Adrenal gland (tissue), 12 donors: ENCODE measurements around the gene PMPCA. TPM values are rescaled to one million over a fixed set of nuclear protein-coding genes. Genes with fewer than 3 reads are reported as not detected.

Experiments
- DNase-seq, 7 donors: peaks; one replicate each; pipeline ENCODE4 v3.0.0-alpha.2; 2019 to 2020
- H3K27ac ChIP-seq, 5 donors: fragments of 200-600 bp; sonication (generic) in 4 of 5; 1 replicate in 3 of 5; 2 replicates in 2 of 5; pipeline versions ENCODE4 v1.5.1 to v1.8.0; 2016 to 2020; ENCODE audit warnings: mild to moderate bottlenecking in 1 of 5
- H3K27me3 ChIP-seq: fragments of 200-600 bp; 2 replicates; pipeline ENCODE4 v1.8.0; 2021
- H3K36me3 ChIP-seq, 2 donors: fragments of 200-600 bp; replicated peaks in 1 of 2; 1 replicate in 1 of 2; 2 replicates in 1 of 2; pipeline versions ENCODE4 v1.5.1 to v1.8.0; 2018 to 2022
- H3K4me1 ChIP-seq, 2 donors: fragments of 200-600 bp; replicated peaks in 1 of 2; 1 replicate in 1 of 2; 2 replicates in 1 of 2; pipeline versions ENCODE4 v1.5.1 to v1.8.0; 2018 to 2021
- H3K4me3 ChIP-seq, 4 donors: fragments of 200-600 bp; sonication (generic) in 3 of 4; one replicate each; pipeline ENCODE4 v1.5.1; 2016 to 2018
- H3K9me3 ChIP-seq, 3 donors: fragments of 200-600 bp; sonication (generic) in 1 of 3; replicated peaks in 1 of 3; 1 replicate in 2 of 3; 2 replicates in 1 of 3; pipeline versions ENCODE4 v1.5.1 to v1.8.0; 2016 to 2021
- POLR2A ChIP-seq, 2 donors: fragments of 450-650 bp; IDR thresholded peaks; one replicate each; pipeline ENCODE4 v1.6.1; 2017; ENCODE audit warnings: antibody characterized with exemption in 2 of 2, mild to moderate bottlenecking in 2 of 2, moderate library complexity in 1 of 2
- WGBS, 4 donors: extraction: QIAGEN DNeasy Blood & Tissue Kit in 2 of 4; methylation state at CpG; one replicate each; pipeline versions ENCODE4 v1.1.5 to v1.1.7; 2013 to 2017; 5-methylcytosine and 5-hydroxymethylcytosine counted together
- intact Hi-C, 2 donors: fragments of 100-400 bp; cut with DNase I; formaldehyde crosslinking; loops; one replicate each; pipeline versions ENCODE4 v1.14.1 to v1.15.0; 2022 to 2023
- polyA plus RNA-seq, 3 donors: library from polyadenylated mRNA; stranded (reverse); fragments of 200-250 nt in 2 of 3; fragments of 350-450 nt in 1 of 3; fragmentation: Illumina TruSeq in 1 of 3; extraction: RNeasy Lipid Tissue Mini Kit (QIAGEN cat#74804) in 1 of 3; gene quantifications; one replicate each; pipeline ENCODE4 v1.2.3, GENCODE V29; 2013 to 2014
- total RNA-seq, 9 donors: library from RNA; depleted of rRNA in 4 of 9; stranded (reverse); fragments of >200 nt in 4 of 9; fragments of 120-200 nt in 1 of 9; fragmentation: NEBNext Ultra II Directional in 1 of 9; extraction: Animal tissue kit (Norgen Biotek cat#: 25700) in 1 of 9; gene quantifications; one replicate each; pipeline versions ENCODE4 v1.1.0 to v1.2.4, GENCODE V29; 2013 to 2023
- TF ChIP-seq, protein P1 (sequence below), 6 experiments: fragments of 450-650 bp in 4 of 6; fragments of 200-600 bp in 2 of 6; sonication (generic) in 1 of 6; IDR thresholded peaks; 1 replicate in 5 of 6; 2 replicates in 1 of 6; pipeline versions ENCODE4 v1.5.1 to v1.8.0; 2016 to 2021; ENCODE audit warnings: antibody characterized with exemption in 6 of 6, mild to moderate bottlenecking in 2 of 6, moderate library complexity in 1 of 6
- donor health status: healthy with polysubstance abuse.
- donor health status: Bipolar disorder and iron deficiency.
- donor health status: DM: yes; HTN: yes; CAD: no.
- donor health status: DM: no; HTN: no; CAD: no.
- donor health status: DM: no; HTN: no; CAD: no.
- donor health status: DM: yes; HTN: yes; CAD: no.

PMPCA gene
- total and polyA plus RNA-seq, 12 donors = 43.4 to 138 (median 81.6) TPM

GRCh38 chr9:136409557-136410455 lies 652 bp upstream of the PMPCA start:
- 8 to 19% (median 13%) methylated on average over 24 to 71 of the region's 71 CpGs for WGBS, 4 donors
- intact Hi-C loops = no loop called here
- peaks cover 0 to 54% of the 10 kb centered on the region in 2 donors for H3K36me3 ChIP-seq
- peak in 6 of 7 donors; percentile 48 to 74 (median 58) for DNase-seq
- H3K4me3 ChIP-seq = peak overlapping the region in 2 of 4 donors; percentile 44 to 86
- H3K9me3 ChIP-seq = no peaks in the 10 kb centered on the region
- peaks cover 18 to 26% of the 10 kb centered on the region in 2 donors for H3K4me1 ChIP-seq
- H3K27me3 ChIP-seq = no peaks in the 10 kb centered on the region
- peak overlapping the region in 3 of 5 donors; percentile 69 to 91 (median 81) for H3K27ac ChIP-seq
- no peak for TF ChIP-seq POLR2A (IDR thresholded peaks at IDR 0.05)
- TF ChIP-seq, protein P1, sequence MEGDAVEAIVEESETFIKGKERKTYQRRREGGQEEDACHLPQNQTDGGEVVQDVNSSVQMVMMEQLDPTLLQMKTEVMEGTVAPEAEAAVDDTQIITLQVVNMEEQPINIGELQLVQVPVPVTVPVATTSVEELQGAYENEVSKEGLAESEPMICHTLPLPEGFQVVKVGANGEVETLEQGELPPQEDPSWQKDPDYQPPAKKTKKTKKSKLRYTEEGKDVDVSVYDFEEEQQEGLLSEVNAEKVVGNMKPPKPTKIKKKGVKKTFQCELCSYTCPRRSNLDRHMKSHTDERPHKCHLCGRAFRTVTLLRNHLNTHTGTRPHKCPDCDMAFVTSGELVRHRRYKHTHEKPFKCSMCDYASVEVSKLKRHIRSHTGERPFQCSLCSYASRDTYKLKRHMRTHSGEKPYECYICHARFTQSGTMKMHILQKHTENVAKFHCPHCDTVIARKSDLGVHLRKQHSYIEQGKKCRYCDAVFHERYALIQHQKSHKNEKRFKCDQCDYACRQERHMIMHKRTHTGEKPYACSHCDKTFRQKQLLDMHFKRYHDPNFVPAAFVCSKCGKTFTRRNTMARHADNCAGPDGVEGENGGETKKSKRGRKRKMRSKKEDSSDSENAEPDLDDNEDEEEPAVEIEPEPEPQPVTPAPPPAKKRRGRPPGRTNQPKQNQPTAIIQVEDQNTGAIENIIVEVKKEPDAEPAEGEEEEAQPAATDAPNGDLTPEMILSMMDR (IDR thresholded peaks at IDR 0.05) = no peak

GRCh38 chr9:136411378-136411777 lies 920 bp downstream of the PMPCA start:
- Histone ChIP-seq H3K4me3 (peak overlapping the region in 3 of 4 donors; percentile 86 to 98 (median 94)), H3K36me3 (peaks cover 0 to 55% of the 10 kb centered on the region in 2 donors), H3K27me3 (no peaks in the 10 kb centered on the region), H3K4me1 (peaks cover 18 to 26% of the 10 kb centered on the region in 2 donors), H3K9me3 (no peaks in the 10 kb centered on the region), H3K27ac (no peak overlapping the region)
- DNase-seq = no peak
- intact Hi-C loops = no loop called here
- WGBS, 4 donors = 35 to 43% (median 38%) methylated on average over 4 of the region's 4 CpGs
- no peak for TF ChIP-seq POLR2A (IDR thresholded peaks at IDR 0.05)
- TF ChIP-seq, protein P1 (IDR thresholded peaks at IDR 0.05) = no peak

GRCh38 chr9:136412962-136413361 lies 2.5 kb downstream of the PMPCA start:
- no peaks in the 10 kb centered on the region for H3K9me3 ChIP-seq
- H3K4me1 ChIP-seq = peaks cover 18 to 26% of the 10 kb centered on the region in 2 donors
- H3K36me3 ChIP-seq = peaks cover 0 to 56% of the 10 kb centered on the region in 2 donors
- WGBS, 4 donors = 56 to 74% (median 69%) methylated on average over 9 of the region's 9 CpGs
- intact Hi-C loops = no loop called here
- H3K27ac ChIP-seq = no peak overlapping the region
- TF ChIP-seq POLR2A (IDR thresholded peaks at IDR 0.05) = no peak
- TF ChIP-seq, protein P1 (IDR thresholded peaks at IDR 0.05) = no peak
- no peak overlapping the region for H3K4me3 ChIP-seq
- DNase-seq = no peak
- no peaks in the 10 kb centered on the region for H3K27me3 ChIP-seq

DNA sequence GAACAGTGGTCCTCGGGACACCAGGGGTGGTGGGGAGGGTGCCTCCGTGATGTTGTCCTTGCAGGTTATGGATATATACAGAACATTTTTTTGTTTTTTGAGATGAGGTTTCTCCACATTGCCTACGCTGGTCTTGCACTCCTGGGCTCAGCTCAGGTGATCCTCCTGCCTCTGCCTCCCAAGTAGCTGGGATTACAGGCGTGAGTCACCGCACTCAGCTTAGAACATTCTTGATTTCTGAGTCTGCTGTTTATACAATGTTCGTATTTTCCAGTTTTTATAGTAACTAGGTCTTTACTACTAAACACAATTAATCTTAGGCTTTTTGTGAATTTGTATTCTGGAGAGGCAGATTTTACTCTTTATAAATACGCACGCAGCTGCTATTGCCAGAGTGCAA lies 6.0 kb downstream of the PMPCA start:
- TF ChIP-seq POLR2A (IDR thresholded peaks at IDR 0.05) = no peak
- TF ChIP-seq, protein P1 (IDR thresholded peaks at IDR 0.05) = no peak
- intact Hi-C loops = no loop called here
- WGBS, 4 donors = 96 to 98% (median 97%) methylated on average over 8 of the region's 8 CpGs

More for the DNA sequence above, 6.0 kb downstream of the PMPCA start:
- peaks cover 2 to 10% of the 10 kb centered on the region in 2 donors for H3K4me1 ChIP-seq
- H3K4me3 ChIP-seq = no peak overlapping the region
- peaks cover 0 to 91% of the 10 kb centered on the region in 2 donors for H3K36me3 ChIP-seq
- H3K27me3 ChIP-seq = no peaks in the 10 kb centered on the region
- no peak overlapping the region for H3K27ac ChIP-seq
- H3K9me3 ChIP-seq = no peaks in the 10 kb centered on the region
- no peak for DNase-seq
